ENCODE results near the gene CDH19.
"Not testable (repeated sequence)": the region's sequence is repeated elsewhere in the genome, so short reads cannot be mapped to it uniquely, and the experiment has no call there.

CDH19 gene

DNA sequence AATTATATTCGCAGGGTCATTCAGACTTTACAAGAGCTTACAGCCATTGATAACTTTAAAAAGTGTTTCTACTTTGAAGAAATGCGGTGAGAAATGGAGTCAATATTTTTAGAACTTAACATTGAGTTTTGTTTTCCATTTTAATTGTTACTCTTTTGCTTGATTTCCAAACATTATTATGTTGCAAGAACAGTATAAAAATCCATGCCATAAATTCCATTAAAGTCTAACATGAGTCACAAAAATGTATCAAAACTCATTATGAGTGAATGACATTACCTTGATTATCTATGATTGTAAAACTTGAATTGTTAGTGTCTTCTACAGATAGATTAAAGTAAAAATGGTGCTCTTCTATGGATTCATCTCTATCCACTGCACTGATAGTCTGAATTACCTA lies 92.6 kb downstream of the CDH19 start:
- no peak overlapping the region for H3K27ac ChIP-seq
- TF ChIP-seq, protein P1, sequence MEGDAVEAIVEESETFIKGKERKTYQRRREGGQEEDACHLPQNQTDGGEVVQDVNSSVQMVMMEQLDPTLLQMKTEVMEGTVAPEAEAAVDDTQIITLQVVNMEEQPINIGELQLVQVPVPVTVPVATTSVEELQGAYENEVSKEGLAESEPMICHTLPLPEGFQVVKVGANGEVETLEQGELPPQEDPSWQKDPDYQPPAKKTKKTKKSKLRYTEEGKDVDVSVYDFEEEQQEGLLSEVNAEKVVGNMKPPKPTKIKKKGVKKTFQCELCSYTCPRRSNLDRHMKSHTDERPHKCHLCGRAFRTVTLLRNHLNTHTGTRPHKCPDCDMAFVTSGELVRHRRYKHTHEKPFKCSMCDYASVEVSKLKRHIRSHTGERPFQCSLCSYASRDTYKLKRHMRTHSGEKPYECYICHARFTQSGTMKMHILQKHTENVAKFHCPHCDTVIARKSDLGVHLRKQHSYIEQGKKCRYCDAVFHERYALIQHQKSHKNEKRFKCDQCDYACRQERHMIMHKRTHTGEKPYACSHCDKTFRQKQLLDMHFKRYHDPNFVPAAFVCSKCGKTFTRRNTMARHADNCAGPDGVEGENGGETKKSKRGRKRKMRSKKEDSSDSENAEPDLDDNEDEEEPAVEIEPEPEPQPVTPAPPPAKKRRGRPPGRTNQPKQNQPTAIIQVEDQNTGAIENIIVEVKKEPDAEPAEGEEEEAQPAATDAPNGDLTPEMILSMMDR (conservative IDR thresholded peaks at IDR 0.05): no peak

GRCh38 chr18:66510357-66511045 lies 93.4 kb downstream of the CDH19 start:
- H3K27ac ChIP-seq: no peak overlapping the region
- TF ChIP-seq, protein P1 (conservative IDR thresholded peaks at IDR 0.05): no peak

- TF ChIP-seq, protein P1 (conservative IDR thresholded peaks at IDR 0.05): no peak
- H3K27ac ChIP-seq: no peak overlapping the region
Measured at GRCh38 chr18:66508937-66509336, 95.0 kb downstream of the CDH19 start.

- TF ChIP-seq, protein P1 (conservative IDR thresholded peaks at IDR 0.05): no peak
- no peak overlapping the region for H3K27ac ChIP-seq
Measured at GRCh38 chr18:66506178-66506577, 97.7 kb downstream of the CDH19 start.

DNA sequence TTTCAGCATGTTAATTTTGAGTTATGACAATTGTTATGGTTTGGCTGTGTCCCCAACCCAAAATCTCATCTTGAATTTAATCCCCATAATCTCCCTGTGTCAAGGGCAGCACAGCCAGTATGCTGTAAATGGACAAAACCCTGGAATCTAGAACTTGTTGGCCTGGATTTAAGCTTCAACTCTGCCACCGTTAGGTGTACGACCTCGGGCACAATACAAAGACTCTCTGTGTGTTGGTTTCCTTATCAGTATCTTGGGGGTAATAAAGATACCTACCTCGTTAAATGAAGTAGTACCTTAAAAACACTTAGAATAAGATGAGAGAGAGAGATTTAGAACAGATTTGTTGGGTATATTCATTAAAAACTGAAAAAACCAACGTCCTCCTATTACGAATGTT lies 106.5 kb downstream of the CDH19 start:
- H3K27ac ChIP-seq: no peak overlapping the region
- TF ChIP-seq, protein P1 (conservative IDR thresholded peaks at IDR 0.05): no peak

- no peak overlapping the region for H3K27ac ChIP-seq
- TF ChIP-seq, protein P1 (conservative IDR thresholded peaks at IDR 0.05): peak; percentile 76
Measured at GRCh38 chr18:66495844-66496243, 108.0 kb downstream of the CDH19 start.

DNA sequence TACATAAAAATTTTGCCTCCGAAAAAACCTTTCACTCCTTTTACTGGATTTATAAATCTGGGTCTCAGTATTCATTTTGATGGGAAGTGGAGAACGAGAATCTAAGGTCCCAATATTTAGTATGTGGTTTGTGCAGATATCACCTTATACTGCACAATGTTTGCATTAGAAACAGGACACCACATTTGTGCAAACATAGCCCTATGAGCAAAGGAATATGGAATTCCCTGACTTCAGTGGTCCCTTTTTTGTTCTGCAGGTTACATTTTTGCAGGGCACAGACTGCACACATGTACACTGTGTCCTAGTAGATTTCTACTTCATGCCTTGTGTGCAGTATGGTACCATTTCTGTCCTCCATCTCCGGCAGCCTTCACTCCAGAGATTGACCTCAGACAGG lies 130.0 kb downstream of the CDH19 start:
- TF ChIP-seq, protein P1 (conservative IDR thresholded peaks at IDR 0.05): no peak
- no peak overlapping the region for H3K27ac ChIP-seq

DNA sequence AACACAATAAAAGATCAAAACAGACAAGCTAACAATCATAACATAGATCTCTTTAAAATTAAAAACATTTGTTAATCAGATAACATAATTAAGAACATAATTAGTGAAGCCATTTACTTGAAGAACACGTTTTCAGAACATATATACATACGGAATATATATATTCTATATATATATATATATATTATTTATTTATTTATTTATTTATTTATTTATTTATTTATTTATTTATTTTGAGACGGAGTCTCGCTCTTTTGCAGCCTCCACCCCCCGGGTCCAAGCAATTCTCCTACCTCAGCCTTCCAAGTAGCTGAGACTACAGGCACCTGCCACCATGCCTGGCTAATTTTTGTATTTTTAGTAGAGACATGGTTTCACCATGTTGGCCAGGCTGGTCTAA lies 137.7 kb downstream of the CDH19 start:
- not testable (repeated sequence) for H3K27ac ChIP-seq
